ENCODE data around the gene ZMYM4. TPM values are rescaled to one million over a fixed set of nuclear protein-coding genes. Genes with fewer than 3 reads are reported as not detected.
"Not testable (repeated sequence)": the region's sequence is repeated elsewhere in the genome, so short reads cannot be mapped to it uniquely, and the experiment has no call there.

The ZMYM4 gene
- total RNA-seq, 2 experiments from 2014 or later = 21.8 to 29.0 TPM

DNA sequence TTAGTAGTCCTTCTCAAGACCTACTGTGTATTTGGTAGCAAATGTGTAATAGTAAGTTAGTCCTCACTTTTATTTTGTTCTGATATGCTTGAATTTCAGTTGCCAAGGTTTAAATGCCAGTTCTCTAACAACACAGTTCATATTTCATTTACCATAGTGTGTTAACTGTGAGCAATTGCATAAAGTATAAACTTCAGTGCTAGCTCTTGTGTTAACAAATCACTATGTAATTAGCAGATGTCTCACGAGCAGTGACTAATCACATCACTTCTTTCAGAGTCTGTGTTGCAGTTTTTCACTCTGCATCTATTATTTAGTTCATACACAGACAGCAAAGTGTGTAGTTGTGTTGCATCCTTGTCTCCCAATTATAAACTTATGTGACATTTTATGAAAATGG, 47.8 kb downstream of the ZMYM4 start:
- peaks cover 11% of the 10 kb centered on the region for H3K36me3 Mint-ChIP-seq
- H3K4me1 Mint-ChIP-seq = no peaks in the 10 kb centered on the region
- no peaks in the 10 kb centered on the region for H3K27me3 Mint-ChIP-seq
- DNase-seq = no peak
- no peak for ATAC-seq
- H3K4me3 Mint-ChIP-seq = no peak overlapping the region
- CTCF ChIA-PET = interaction anchor here (0.7 kb wide), 1 partner anchor 335 kb away, joined by 3 read pairs; no protein-coding TSS in a partner anchor
- no peak overlapping the region for H3K27ac Mint-ChIP-seq
- no peaks in the 10 kb centered on the region for H3K9me3 Mint-ChIP-seq (ENCODE audit: low read depth)

DNA sequence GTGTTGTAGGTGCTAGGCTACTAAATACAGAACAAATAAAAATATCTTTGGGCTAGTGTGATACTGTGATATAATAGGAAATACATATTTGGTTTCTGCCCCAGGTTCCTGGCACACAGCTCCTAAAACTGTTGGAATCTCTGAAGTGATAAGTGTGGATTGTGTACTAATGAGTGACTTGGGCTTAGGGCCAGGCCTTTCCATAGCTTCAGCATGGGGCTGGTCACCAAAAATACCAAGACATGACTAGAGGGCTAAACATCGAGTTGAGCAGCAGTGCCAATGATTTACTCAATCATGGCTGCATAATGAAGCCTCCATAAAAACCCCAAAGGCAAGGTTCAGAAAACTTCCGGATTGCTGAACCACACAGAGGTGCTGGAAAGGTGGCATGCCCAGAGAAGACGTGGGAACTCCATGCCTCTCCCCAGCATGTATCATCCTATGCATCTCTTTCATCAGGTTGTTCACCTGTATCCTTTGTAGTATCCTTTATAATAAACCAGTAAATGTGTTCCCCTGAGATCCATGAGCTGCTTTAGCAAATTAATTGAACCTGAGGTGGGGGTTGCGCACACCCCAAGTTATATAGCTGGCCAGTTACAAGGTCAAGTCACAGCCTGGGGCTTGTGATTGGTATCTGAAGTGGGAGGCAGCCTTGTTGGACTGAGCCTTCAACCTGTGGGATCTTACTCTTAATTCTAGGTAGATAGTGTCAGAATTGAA, 51.6 kb downstream of the ZMYM4 start:
- CTCF ChIA-PET = no interaction called here
- Mint-ChIP-seq H3K4me1 (no peaks in the 10 kb centered on the region), H3K27ac (no peak overlapping the region), H3K27me3 (no peaks in the 10 kb centered on the region), H3K4me3 (no peak overlapping the region), H3K36me3 (peaks cover 7% of the 10 kb centered on the region), H3K9me3 (ENCODE audit: low read depth) (no peaks in the 10 kb centered on the region)
- ATAC-seq (no peak), DNase-seq (no peak)

DNA sequence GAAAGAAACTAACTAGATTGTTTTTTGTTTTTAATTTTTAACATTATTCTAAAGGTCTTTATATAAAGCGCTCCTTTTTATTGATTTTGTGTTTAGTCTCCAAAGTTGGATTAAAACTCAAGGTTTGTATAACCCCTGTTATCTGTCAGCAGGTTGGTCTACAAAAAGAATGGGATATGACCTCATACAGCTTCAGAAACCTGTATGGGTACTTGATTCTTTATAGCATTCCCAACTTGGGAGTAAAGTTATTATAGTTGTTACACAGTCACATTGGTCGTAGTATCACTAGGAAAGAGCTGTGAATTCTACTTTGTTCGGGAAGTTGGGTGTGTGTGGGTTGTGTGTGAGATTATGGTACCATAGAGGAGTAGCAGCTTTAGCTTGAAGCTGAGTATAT, 52.4 kb downstream of the ZMYM4 start:
- no peak for DNase-seq
- no peak overlapping the region for H3K4me3 Mint-ChIP-seq

DNA sequence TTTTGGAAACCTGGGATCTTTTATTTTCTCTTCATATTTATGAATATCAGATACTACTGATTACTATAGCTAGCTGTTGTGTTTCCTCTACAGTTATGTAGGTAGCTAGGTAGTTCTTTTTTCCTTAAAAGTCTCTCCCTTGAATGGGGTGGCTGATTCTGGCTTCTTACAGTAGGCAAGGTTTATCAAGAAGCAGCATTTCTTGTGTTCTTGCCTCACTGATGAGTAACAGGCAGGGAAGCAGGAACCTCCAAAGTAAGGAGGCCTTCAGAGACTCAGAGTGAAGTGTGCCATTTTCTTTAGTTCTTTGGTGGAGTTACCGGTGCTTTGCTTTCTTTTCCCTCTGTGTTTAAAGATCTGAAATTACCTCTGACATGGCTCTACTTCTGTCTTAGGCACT, 56.0 kb downstream of the ZMYM4 start:
- Mint-ChIP-seq H3K27me3 (no peaks in the 10 kb centered on the region), H3K9me3 (ENCODE audit: low read depth) (no peaks in the 10 kb centered on the region), H3K4me1 (no peaks in the 10 kb centered on the region), H3K4me3 (no peak overlapping the region), H3K27ac (no peak overlapping the region), H3K36me3 (peaks cover 5% of the 10 kb centered on the region)
- ATAC-seq (no peak), DNase-seq (no peak)
- CTCF ChIA-PET = no interaction called here

More for the DNA sequence above, 52.4 kb downstream of the ZMYM4 start:
- peaks cover 7% of the 10 kb centered on the region for H3K36me3 Mint-ChIP-seq
- H3K9me3 Mint-ChIP-seq (ENCODE audit: low read depth) = no peaks in the 10 kb centered on the region
- H3K27me3 Mint-ChIP-seq = no peaks in the 10 kb centered on the region
- no peak overlapping the region for H3K27ac Mint-ChIP-seq
- CTCF ChIA-PET = no interaction called here
- ATAC-seq = no peak
- H3K4me1 Mint-ChIP-seq = no peaks in the 10 kb centered on the region

DNA sequence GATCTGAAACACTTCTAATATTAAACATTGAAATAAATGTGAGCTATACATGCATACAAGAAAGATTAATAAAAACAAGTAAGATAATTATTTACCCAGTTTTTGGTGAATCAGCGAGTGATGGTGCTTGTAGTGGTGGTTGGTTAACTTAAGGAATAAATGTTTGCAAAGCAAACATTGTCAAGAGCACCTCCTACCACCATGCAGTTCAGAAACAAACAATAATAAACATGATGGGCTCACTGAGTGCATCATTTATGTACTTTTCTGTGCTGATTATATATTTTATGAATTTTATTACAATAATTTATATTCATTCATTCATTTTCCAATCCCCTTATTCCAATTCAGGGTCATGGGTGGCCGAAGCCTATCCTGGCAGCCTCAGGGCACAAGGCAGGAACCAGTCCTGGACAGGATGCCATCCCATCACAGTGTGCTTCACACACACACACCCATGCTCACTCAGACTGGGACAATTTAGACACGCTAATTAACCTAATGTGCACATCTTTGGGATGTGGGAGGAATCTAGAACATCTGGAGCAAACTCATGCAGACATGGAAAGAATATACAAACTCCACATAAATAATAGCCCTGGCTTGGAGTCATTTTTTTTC, 57.8 kb downstream of the ZMYM4 start:
- CTCF ChIA-PET = no interaction called here
- Mint-ChIP-seq H3K4me1 (no peaks in the 10 kb centered on the region), H3K4me3 (no peak overlapping the region), H3K36me3 (peaks cover 5% of the 10 kb centered on the region), H3K27me3 (no peaks in the 10 kb centered on the region), H3K9me3 (ENCODE audit: low read depth) (no peaks in the 10 kb centered on the region), H3K27ac (no peak overlapping the region)
- DNase-seq (no peak), ATAC-seq (no peak)

DNA sequence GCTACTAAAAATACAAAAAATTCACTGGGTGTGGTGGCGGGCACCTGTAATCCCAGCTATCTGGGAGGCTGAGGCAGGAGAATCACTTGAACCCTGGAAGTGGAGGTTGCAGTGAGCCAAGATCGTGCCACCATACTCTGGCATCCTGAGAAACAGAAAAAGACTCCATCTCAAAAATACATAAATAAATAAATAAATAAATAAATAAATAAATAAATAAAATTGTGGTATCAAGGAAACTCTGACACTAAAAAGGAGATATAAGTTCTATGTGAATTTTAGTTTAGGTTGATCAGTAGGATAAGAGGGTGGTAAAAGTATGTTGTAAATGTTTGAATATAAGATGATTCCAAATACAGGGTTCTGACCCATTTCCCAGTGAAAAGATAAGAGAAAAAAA, 63.1 kb downstream of the ZMYM4 start:
- CTCF ChIA-PET; DNase-seq; ATAC-seq; H3K4me3 Mint-ChIP-seq; H3K9me3 Mint-ChIP-seq (ENCODE audit: low read depth); H3K27ac Mint-ChIP-seq; H3K27me3 Mint-ChIP-seq; H3K4me1 Mint-ChIP-seq: not testable (repeated sequence)
- peaks cover 12% of the 10 kb centered on the region for H3K36me3 Mint-ChIP-seq

DNA sequence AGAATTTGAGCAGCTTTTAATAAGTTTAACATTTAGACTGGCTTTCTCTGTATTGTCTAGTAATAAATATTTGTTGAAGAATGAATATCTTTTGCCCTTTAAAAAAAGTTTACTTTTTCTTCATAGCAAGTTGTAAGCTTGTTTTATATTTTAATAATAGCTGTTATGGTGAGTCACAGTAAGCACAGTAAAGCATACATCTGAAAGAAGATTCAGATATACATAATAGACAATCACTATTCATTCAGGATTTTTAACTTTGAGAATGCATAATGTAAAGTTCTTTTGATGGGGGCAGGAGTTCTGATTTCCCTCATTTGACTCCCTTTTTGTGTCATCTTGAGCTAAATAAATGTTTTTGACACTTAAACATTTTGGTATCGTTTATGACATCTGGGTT, 66.0 kb downstream of the ZMYM4 start:
- Mint-ChIP-seq H3K27ac (no peak overlapping the region), H3K36me3 (peaks cover 13% of the 10 kb centered on the region), H3K27me3 (no peaks in the 10 kb centered on the region), H3K9me3 (ENCODE audit: low read depth) (peaks cover 2% of the 10 kb centered on the region), H3K4me1 (no peaks in the 10 kb centered on the region), H3K4me3 (no peak overlapping the region)
- ATAC-seq = no peak
- CTCF ChIA-PET = interaction anchor here (0.9 to 1.5 kb wide), 3 partner anchors 22 to 230 kb away, joined by 3 to 4 read pairs (median 3); partner anchors contain the start of gene ZMYM4
- DNase-seq = no peak

DNA sequence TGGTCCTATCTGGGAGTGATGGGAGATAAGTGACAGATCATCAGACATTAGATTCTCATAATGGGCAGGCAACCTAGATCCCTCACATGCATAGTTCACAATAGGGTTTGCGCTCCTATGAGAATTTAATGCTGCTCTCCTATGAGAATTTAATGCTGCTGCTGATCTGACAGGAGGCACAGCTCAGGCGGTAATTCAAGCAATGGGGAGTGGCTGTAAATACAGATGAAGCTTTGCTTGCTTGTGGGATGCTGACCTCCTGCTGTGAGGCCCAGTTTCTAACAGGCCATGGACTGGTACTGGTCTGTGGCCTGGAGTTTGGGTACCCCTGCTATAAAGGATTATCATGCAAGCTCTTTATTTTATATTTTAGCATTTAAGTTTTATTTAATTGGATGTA, 72.0 kb downstream of the ZMYM4 start:
- CTCF ChIA-PET = no interaction called here
- Mint-ChIP-seq H3K27ac (no peak overlapping the region), H3K27me3 (no peaks in the 10 kb centered on the region), H3K9me3 (ENCODE audit: low read depth) (peaks cover 2% of the 10 kb centered on the region), H3K36me3 (peaks cover 11% of the 10 kb centered on the region), H3K4me1 (no peaks in the 10 kb centered on the region), H3K4me3 (no peak overlapping the region)
- DNase-seq = no peak
- no peak for ATAC-seq

DNA sequence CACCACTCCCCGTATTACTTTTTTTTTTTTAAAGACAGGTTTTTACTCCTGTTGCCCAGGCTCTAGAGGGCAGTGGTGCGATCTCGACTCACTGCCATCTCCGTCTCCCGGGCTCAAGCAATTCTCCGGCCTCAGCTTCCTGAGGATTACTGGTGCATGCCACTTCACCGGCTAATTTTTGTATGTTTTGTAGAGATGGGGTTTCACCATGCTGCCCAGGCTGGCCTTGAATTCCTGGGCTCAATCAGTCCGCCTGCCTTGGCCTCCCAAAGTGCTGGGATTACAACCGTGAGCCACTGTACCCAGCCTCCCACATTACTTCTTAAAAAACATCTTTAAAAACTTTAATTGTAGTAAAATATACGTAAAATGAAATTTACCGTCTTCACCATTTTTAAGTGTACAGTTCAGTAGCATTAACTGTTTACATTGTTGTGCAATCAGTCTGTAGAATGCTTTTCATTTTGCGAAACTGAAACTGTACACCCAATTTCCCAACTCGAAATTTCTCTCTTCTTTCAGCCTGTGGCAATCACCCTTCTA, 77.0 kb downstream of the ZMYM4 start:
- Mint-ChIP-seq H3K9me3 (ENCODE audit: low read depth) (no peaks in the 10 kb centered on the region), H3K27me3 (no peaks in the 10 kb centered on the region), H3K4me3 (no peak overlapping the region), H3K27ac (no peak overlapping the region), H3K36me3 (no peaks in the 10 kb centered on the region), H3K4me1 (peaks cover 6% of the 10 kb centered on the region)
- CTCF ChIA-PET = interaction anchor here (1.1 kb wide), 1 partner anchor 15 kb away, joined by 3 read pairs; no protein-coding TSS in a partner anchor
- ATAC-seq (no peak), DNase-seq (no peak)

DNA sequence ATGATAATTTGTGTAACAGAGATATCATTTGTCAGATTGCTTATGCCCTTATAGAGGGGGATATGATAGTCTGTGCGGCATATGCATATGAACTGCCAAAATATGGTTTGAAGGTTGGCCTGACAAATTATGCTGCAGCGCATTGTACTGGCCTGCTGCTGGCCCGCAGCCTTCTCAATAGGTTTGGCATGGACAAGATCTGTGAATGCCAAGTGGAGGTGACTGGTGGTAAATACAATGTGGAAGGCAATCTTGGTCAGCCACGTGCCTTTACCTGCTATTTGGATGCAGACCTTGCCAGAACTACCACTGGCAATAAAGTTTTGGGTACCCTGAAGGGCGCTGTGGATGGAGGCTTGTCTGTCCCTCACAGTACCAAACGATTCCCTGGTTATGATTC, 82.4 kb downstream of the ZMYM4 start:
- Mint-ChIP-seq H3K9me3 (ENCODE audit: low read depth) (no peaks in the 10 kb centered on the region), H3K4me3 (no peak overlapping the region), H3K4me1 (peaks cover 4% of the 10 kb centered on the region), H3K27ac (no peak overlapping the region), H3K36me3 (peaks cover 2% of the 10 kb centered on the region), H3K27me3 (no peaks in the 10 kb centered on the region)
- CTCF ChIA-PET = no interaction called here
- no peak for DNase-seq
- no peak for ATAC-seq

DNA sequence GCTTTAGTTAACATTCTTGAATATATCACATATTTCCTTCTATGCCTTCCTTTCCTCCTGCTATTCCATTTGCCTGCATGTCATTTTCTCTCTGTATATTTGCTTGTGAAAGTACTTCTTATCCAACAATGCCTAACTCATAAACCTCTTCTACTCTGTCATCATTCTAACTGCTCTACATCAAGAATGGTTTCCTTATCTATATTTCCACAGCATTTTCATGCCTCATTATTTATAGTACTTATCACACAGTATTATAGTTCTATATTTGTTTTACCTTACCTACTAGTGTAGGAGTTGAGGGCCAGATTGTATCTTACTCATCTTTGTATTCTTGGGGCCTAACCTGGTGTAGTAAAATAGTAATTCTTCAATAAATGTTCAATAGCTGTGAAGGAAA, 91.5 kb downstream of the ZMYM4 start:
- no peak overlapping the region for H3K27ac Mint-ChIP-seq
- peaks cover 17% of the 10 kb centered on the region for H3K36me3 Mint-ChIP-seq
- no peaks in the 10 kb centered on the region for H3K27me3 Mint-ChIP-seq
- CTCF ChIA-PET = no interaction called here
- no peaks in the 10 kb centered on the region for H3K9me3 Mint-ChIP-seq (ENCODE audit: low read depth)
- H3K4me3 Mint-ChIP-seq = no peak overlapping the region
- ATAC-seq = no peak
- no peak for DNase-seq
- peaks cover 9% of the 10 kb centered on the region for H3K4me1 Mint-ChIP-seq

DNA sequence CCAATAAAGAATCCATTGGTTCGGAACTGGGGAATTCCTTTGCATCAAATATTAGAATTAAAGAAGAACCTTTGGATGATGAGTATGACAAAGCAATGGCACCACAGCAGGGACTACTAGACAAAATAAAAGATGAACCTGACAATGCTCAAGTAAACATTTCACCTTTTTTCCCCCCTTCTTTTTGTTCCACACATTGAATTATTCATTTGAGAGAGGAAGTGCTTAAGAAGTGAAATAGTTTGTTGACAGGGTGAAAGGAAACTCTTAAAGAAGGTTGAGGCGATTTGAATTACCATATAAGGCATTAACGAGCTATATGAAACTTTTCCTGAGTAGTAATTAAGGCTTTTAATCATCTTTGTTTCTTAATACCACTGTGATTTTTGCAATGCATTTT, 93.1 kb downstream of the ZMYM4 start:
- CTCF ChIA-PET = interaction anchor here (0.9 kb wide), 1 partner anchor 14 kb away, joined by 3 read pairs; no protein-coding TSS in a partner anchor

DNA sequence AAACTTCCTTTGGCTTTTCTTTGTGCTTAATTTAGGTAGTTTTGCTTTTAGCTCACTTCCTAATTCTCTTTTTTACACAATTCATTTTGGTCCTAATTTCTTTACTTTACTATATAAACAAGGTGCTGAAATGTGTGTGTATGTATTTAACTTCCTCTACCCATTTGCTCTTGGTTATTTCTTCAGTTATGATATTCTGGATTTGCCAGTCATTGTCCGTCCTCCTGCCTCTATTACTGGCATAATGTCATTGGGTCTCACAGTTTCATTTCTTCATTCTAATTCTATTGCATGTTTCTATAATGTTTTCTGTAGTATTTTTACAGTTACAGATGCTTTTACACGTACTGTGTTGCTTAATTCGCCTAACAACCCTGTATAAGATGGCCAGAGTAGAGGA, 96.2 kb downstream of the ZMYM4 start:
- Mint-ChIP-seq H3K36me3 (peaks cover 15% of the 10 kb centered on the region), H3K4me1 (peaks cover 11% of the 10 kb centered on the region), H3K27ac (no peak overlapping the region), H3K4me3 (no peak overlapping the region), H3K9me3 (ENCODE audit: low read depth) (no peaks in the 10 kb centered on the region), H3K27me3 (no peaks in the 10 kb centered on the region)
- CTCF ChIA-PET = interaction anchor here (0.6 kb wide), 1 partner anchor 184 kb away, joined by 3 read pairs; no protein-coding TSS in a partner anchor
- DNase-seq (no peak), ATAC-seq (no peak)

More for the DNA sequence above, 93.1 kb downstream of the ZMYM4 start:
- no peak overlapping the region for H3K27ac Mint-ChIP-seq
- H3K36me3 Mint-ChIP-seq = peaks cover 15% of the 10 kb centered on the region
- no peak overlapping the region for H3K4me3 Mint-ChIP-seq
- DNase-seq (no peak), ATAC-seq (no peak)
- peaks cover 11% of the 10 kb centered on the region for H3K4me1 Mint-ChIP-seq
- no peaks in the 10 kb centered on the region for H3K27me3 Mint-ChIP-seq
- H3K9me3 Mint-ChIP-seq (ENCODE audit: low read depth) = no peaks in the 10 kb centered on the region

DNA sequence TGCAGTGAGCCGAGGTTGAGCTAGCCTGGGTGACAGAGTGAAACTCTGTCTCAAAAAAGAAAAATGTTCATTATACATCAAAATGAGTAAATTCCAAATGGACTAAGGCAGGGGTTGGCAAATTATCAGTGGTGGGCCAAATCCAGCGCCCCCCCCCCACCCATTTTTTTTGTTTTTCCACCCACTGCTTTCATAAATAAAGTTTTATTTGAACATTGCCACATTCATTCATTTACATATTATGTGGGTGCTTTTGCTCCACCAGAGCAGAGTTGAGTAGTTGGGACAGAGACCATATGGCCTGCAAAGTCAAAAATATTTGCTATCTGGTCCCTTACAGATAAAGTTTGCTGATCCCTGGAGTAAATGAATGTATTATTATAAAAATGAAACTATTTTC, 99.4 kb downstream of the ZMYM4 start:
- Mint-ChIP-seq H3K27ac (no peak overlapping the region), H3K9me3 (ENCODE audit: low read depth) (no peaks in the 10 kb centered on the region), H3K36me3 (peaks cover 7% of the 10 kb centered on the region), H3K27me3 (no peaks in the 10 kb centered on the region), H3K4me3 (no peak overlapping the region), H3K4me1 (peaks cover 9% of the 10 kb centered on the region)
- no peak for ATAC-seq
- CTCF ChIA-PET = no interaction called here
- DNase-seq = no peak
